ENCODE results near the gene SERPIND1. TPM values are rescaled to one million over a fixed set of nuclear protein-coding genes. Genes with fewer than 3 reads are reported as not detected.

SERPIND1 gene
- total and polyA plus RNA-seq, 2 experiments from 2014 or later, result not detected

DNA sequence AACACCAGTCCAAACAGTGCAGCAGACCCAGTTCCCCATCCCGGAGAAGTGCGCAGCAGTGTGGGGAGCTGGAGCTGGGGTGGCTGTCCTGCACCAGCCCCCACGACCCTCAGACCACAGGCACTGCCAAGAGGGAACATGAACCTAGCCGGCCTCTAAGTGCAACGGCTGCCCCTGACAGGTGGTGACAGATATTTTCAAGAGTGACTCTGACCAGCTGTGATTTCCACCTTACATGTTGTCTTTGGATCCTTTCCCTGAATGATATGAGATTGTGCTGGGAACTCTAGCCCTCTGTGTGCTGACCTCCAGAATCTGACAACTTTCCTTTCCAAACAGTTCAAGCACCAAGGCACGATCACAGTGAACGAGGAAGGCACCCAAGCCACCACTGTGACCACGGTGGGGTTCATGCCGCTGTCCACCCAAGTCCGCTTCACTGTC lies 12.6 kb downstream of the SERPIND1 start (continued):
- TF ChIP-seq REST (IDR thresholded peaks at IDR 0.05; ENCODE audit: unreplicated experiment), result no peak
- TF ChIP-seq, protein P1, sequence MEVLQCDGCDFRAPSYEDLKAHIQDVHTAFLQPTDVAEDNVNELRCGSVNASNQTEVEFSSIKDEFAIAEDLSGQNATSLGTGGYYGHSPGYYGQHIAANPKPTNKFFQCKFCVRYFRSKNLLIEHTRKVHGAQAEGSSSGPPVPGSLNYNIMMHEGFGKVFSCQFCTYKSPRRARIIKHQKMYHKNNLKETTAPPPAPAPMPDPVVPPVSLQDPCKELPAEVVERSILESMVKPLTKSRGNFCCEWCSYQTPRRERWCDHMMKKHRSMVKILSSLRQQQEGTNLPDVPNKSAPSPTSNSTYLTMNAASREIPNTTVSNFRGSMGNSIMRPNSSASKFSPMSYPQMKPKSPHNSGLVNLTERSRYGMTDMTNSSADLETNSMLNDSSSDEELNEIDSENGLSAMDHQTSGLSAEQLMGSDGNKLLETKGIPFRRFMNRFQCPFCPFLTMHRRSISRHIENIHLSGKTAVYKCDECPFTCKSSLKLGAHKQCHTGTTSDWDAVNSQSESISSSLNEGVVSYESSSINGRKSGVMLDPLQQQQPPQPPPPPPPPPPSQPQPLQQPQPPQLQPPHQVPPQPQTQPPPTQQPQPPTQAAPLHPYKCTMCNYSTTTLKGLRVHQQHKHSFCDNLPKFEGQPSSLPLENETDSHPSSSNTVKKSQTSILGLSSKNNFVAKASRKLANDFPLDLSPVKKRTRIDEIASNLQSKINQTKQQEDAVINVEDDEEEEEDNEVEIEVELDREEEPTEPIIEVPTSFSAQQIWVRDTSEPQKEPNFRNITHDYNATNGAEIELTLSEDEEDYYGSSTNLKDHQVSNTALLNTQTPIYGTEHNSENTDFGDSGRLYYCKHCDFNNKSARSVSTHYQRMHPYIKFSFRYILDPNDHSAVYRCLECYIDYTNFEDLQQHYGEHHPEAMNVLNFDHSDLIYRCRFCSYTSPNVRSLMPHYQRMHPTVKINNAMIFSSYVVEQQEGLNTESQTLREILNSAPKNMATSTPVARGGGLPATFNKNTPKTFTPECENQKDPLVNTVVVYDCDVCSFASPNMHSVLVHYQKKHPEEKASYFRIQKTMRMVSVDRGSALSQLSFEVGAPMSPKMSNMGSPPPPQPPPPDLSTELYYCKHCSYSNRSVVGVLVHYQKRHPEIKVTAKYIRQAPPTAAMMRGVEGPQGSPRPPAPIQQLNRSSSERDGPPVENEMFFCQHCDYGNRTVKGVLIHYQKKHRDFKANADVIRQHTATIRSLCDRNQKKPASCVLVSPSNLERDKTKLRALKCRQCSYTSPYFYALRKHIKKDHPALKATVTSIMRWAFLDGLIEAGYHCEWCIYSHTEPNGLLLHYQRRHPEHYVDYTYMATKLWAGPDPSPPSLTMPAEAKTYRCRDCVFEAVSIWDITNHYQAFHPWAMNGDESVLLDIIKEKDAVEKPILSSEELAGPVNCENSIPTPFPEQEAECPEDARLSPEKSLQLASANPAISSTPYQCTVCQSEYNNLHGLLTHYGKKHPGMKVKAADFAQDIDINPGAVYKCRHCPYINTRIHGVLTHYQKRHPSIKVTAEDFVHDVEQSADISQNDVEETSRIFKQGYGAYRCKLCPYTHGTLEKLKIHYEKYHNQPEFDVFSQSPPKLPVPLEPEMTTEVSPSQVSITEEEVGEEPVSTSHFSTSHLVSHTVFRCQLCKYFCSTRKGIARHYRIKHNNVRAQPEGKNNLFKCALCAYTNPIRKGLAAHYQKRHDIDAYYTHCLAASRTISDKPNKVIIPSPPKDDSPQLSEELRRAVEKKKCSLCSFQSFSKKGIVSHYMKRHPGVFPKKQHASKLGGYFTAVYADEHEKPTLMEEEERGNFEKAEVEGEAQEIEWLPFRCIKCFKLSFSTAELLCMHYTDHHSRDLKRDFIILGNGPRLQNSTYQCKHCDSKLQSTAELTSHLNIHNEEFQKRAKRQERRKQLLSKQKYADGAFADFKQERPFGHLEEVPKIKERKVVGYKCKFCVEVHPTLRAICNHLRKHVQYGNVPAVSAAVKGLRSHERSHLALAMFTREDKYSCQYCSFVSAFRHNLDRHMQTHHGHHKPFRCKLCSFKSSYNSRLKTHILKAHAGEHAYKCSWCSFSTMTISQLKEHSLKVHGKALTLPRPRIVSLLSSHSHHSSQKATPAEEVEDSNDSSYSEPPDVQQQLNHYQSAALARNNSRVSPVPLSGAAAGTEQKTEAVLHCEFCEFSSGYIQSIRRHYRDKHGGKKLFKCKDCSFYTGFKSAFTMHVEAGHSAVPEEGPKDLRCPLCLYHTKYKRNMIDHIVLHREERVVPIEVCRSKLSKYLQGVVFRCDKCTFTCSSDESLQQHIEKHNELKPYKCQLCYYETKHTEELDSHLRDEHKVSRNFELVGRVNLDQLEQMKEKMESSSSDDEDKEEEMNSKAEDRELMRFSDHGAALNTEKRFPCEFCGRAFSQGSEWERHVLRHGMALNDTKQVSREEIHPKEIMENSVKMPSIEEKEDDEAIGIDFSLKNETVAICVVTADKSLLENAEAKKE (CRISPR knock-in tag; IDR thresholded peaks at IDR 0.05), result no peak
- no peak for TF ChIP-seq JUNB (IDR thresholded peaks at IDR 0.05; ENCODE audit: unreplicated experiment)

- Mint-ChIP-seq H3K27ac (no peak overlapping the region), H3K9me3 (no peaks in the 10 kb centered on the region), H3K4me1 (peaks cover 16% of the 10 kb centered on the region), H3K27me3 (ENCODE audit: insufficient read depth, low read depth, poor library complexity) (peaks cover 7% of the 10 kb centered on the region), H3K4me3 (no peak overlapping the region), H3K36me3 (ENCODE audit: low read depth) (no peaks in the 10 kb centered on the region; the same call in 2 of the 3 replicates)
- Histone ChIP-seq H3K36me3 (ENCODE audit: insufficient read depth) (no peaks in the 10 kb centered on the region), H3K79me2 (replicated peaks; ENCODE audit: insufficient read depth) (no peaks in the 10 kb centered on the region), H3K4me2 (no peak overlapping the region), H3F3A (replicated peaks; ENCODE audit: low read depth) (no peaks in the 10 kb centered on the region), H3K27ac (ENCODE audit: low read depth) (no peak overlapping the region), H3K4me3 (no peak overlapping the region), H2AFZ (no peak overlapping the region), H4K20me1 (replicated peaks; ENCODE audit: insufficient read depth) (no peaks in the 10 kb centered on the region; the same call in 1 of the 2 replicates), H3K27me3 (ENCODE audit: insufficient read depth) (no peaks in the 10 kb centered on the region), H3K9me2 (ENCODE audit: insufficient read depth) (no peaks in the 10 kb centered on the region), H3K4me1 (ENCODE audit: insufficient read depth) (peaks cover 6% of the 10 kb centered on the region)
- ATAC-seq (no peak), DNase-seq (ENCODE audit: low spot score) (no peak)
- no peak for TF ChIP-seq ZNF114 (CRISPR knock-in tag; IDR thresholded peaks at IDR 0.05)
- TF ChIP-seq, protein P1 (CRISPR knock-in tag; IDR thresholded peaks at IDR 0.05), result no peak
Observed at GRCh38 chr22:20787223-20787622, 13.3 kb downstream of the SERPIND1 start.

All from GM23338 (cell line).